OCI-LY3 (cell line): ENCODE data around the gene SNX4.
"Not testable (repeated sequence)": the region's sequence is repeated elsewhere in the genome, so short reads cannot be mapped to it uniquely, and the experiment has no call there.

Source experiments
- H2AFZ ChIP-seq: fragments of 200-600, 300-600 bp; shearing (Covaris generic); 2 replicates; pipeline ENCODE4 v1.6.0; 2014; ENCODE audit warnings: antibody characterized with exemption, low read depth, low read length
- H3K27ac ChIP-seq: fragments of 200-600, 300-600 bp; sonication (generic); 2 replicates; pipeline ENCODE4 v1.5.1; 2014; ENCODE audit warnings: mild to moderate bottlenecking, low read length, moderate library complexity, mixed read lengths
- H3K27me3 ChIP-seq: fragments of 200-600, 300-600 bp; sonication (generic); 2 replicates; pipeline ENCODE4 v1.6.1; 2014; ENCODE audit warnings: low read depth, low read length, mixed read lengths
- H3K36me3 ChIP-seq: fragments of 200-600, 300-600 bp; sonication (generic); replicated peaks from 2 replicates; pipeline ENCODE3; 2014; ENCODE audit warnings: low read depth, low read length, mixed read lengths
- H3K4me1 ChIP-seq: fragments of 300-600, 200-600 bp; sonication (generic); 2 replicates; pipeline ENCODE4 v1.6.1; 2014; ENCODE audit warnings: low read length, mixed read lengths
- H3K4me2 ChIP-seq: fragments of 200-600, 300-600 bp; sonication (generic); 2 replicates; pipeline ENCODE4 v1.6.1; 2014; ENCODE audit warnings: low read length, mixed read lengths
- H3K4me3 ChIP-seq: fragments of 300-600, 200-600 bp; sonication (generic); 2 replicates; pipeline ENCODE4 v1.5.1; 2014; ENCODE audit warnings: antibody characterized with exemption, mild to moderate bottlenecking, low read length, moderate library complexity
- H3K79me2 ChIP-seq: fragments of 300-600, 200-600 bp; shearing (Covaris generic); 2 replicates; pipeline ENCODE4 v1.6.1; 2014; ENCODE audit warnings: mild to moderate bottlenecking, low read length, mixed read lengths
- H3K9ac ChIP-seq: fragments of 300-600, 200-600 bp; shearing (Covaris generic); 2 replicates; pipeline ENCODE4 v1.6.0; 2014; ENCODE audit warnings: mild to moderate bottlenecking, low read length, moderate library complexity
- H3K9me3 ChIP-seq: fragments of 200-600, 300-600 bp; shearing (Covaris generic); 2 replicates; pipeline ENCODE4 v1.6.1; 2014; ENCODE audit warnings: low read length, mixed read lengths; ENCODE audit not compliant: insufficient read depth
- H4K20me1 ChIP-seq: fragments of 200-600, 300-600 bp; sonication (generic); 2 replicates; pipeline ENCODE4 v1.6.1; 2016; ENCODE audit warnings: low read length, mixed read lengths; ENCODE audit not compliant: insufficient read depth
- EZH2phosphoT487 ChIP-seq: fragments of 200-600 bp; shearing (Covaris generic); IDR thresholded peaks from 2 replicates; pipeline ENCODE4 v1.6.1; 2018; ENCODE audit warnings: antibody characterized with exemption, mixed run types, low read depth
- TF ChIP-seq, protein P1 (sequence below): fragments of 200-600, 300-600 bp; sonication (generic); IDR thresholded peaks from 2 replicates; pipeline ENCODE4 v1.5.1; 2014; ENCODE audit warnings: antibody characterized with exemption, low read length, low read depth

SNX4 gene

DNA sequence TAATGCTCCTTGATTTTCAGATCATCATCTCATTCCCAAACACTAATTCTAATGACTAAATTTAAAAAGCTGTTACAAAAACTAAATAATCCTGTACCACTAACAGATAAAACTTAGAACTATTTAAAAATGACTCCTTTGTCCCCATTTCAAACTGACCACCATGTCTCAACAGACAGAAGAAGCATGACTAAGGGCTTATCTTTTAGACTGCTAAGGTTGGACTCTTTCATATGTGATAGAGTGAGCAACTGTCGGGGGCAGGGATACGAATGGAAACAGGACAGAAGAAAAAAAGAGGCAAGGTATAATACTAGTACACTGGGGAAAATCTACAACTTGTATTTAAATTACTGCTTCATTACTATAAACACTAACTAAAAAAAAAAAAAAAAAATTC is 23.3 kb downstream of the SNX4 start:
- no peak overlapping the region for H2AFZ ChIP-seq
- no peaks in the 10 kb centered on the region for H3K79me2 ChIP-seq
- no peak for TF ChIP-seq EZH2phosphoT487
- TF ChIP-seq, protein P1, sequence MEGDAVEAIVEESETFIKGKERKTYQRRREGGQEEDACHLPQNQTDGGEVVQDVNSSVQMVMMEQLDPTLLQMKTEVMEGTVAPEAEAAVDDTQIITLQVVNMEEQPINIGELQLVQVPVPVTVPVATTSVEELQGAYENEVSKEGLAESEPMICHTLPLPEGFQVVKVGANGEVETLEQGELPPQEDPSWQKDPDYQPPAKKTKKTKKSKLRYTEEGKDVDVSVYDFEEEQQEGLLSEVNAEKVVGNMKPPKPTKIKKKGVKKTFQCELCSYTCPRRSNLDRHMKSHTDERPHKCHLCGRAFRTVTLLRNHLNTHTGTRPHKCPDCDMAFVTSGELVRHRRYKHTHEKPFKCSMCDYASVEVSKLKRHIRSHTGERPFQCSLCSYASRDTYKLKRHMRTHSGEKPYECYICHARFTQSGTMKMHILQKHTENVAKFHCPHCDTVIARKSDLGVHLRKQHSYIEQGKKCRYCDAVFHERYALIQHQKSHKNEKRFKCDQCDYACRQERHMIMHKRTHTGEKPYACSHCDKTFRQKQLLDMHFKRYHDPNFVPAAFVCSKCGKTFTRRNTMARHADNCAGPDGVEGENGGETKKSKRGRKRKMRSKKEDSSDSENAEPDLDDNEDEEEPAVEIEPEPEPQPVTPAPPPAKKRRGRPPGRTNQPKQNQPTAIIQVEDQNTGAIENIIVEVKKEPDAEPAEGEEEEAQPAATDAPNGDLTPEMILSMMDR = no peak
- no peak overlapping the region for H3K4me2 ChIP-seq
- H3K27me3 ChIP-seq = no peaks in the 10 kb centered on the region
- no peak overlapping the region for H3K9ac ChIP-seq
- no peaks in the 10 kb centered on the region for H3K9me3 ChIP-seq
- H4K20me1 ChIP-seq = no peaks in the 10 kb centered on the region; the same call in 1 of the 2 replicates
- H3K36me3 ChIP-seq = peaks cover 26% of the 10 kb centered on the region
- no peak overlapping the region for H3K4me3 ChIP-seq
- peaks cover under 1% of the 10 kb centered on the region for H3K4me1 ChIP-seq
- no peak overlapping the region for H3K27ac ChIP-seq

DNA sequence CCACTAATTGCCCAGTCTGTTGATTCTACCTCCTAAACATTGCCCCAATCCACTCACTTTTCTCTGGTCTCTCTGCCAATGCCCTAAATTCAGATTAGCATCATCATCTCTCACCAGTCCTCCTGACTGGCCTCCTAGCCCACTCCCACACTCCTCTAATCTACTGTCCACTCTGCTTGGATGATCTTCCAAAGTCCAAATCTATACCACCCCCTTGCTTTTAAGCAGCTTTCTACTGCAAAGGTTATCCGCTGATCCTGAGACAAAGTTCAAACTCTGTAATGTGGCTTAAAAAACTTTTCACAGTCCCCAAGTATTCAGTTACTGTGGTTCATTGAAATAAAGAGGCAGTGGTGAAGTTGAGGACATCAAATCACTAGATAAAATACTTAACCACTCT is 37.6 kb downstream of the SNX4 start:
- Histone ChIP-seq H2AFZ (no peak overlapping the region), H3K36me3 (peaks cover 13% of the 10 kb centered on the region), H3K27me3 (no peaks in the 10 kb centered on the region), H4K20me1 (no peaks in the 10 kb centered on the region), H3K4me1 (no peaks in the 10 kb centered on the region), H3K4me3 (no peak overlapping the region), H3K27ac (no peak overlapping the region), H3K9ac (no peak overlapping the region), H3K4me2 (no peak overlapping the region), H3K79me2 (no peaks in the 10 kb centered on the region), H3K9me3 (no peaks in the 10 kb centered on the region)
- TF ChIP-seq, protein P1 = no peak
- no peak for TF ChIP-seq EZH2phosphoT487

DNA sequence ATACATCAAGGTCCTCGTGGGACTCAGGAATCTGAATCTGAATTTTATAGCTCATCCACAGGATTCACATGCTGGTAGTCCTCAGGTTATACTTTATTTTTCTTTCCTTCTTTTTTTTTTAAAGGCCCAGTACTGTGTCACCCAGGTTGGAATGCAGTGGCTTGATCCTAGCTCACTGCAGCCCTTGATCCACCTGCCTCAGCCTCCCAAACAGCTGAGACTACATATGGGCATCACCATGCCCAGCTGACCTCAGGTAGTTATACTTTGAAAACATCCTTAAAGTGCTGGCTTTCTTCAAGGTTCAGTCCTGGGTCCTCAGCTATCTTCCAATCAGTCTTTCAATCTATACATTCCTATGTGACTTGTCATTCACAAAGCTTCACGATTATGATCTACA is 38.2 kb downstream of the SNX4 start:
- no peaks in the 10 kb centered on the region for H3K27me3 ChIP-seq
- TF ChIP-seq, protein P1 = no peak
- TF ChIP-seq EZH2phosphoT487 = no peak
- no peak overlapping the region for H3K4me3 ChIP-seq
- H3K36me3 ChIP-seq = peaks cover 13% of the 10 kb centered on the region
- H3K27ac ChIP-seq = no peak overlapping the region
- H2AFZ ChIP-seq = no peak overlapping the region
- no peaks in the 10 kb centered on the region for H3K79me2 ChIP-seq
- no peak overlapping the region for H3K9ac ChIP-seq
- H4K20me1 ChIP-seq = no peaks in the 10 kb centered on the region
- H3K9me3 ChIP-seq = no peaks in the 10 kb centered on the region
- H3K4me1 ChIP-seq = no peaks in the 10 kb centered on the region
- no peak overlapping the region for H3K4me2 ChIP-seq

DNA sequence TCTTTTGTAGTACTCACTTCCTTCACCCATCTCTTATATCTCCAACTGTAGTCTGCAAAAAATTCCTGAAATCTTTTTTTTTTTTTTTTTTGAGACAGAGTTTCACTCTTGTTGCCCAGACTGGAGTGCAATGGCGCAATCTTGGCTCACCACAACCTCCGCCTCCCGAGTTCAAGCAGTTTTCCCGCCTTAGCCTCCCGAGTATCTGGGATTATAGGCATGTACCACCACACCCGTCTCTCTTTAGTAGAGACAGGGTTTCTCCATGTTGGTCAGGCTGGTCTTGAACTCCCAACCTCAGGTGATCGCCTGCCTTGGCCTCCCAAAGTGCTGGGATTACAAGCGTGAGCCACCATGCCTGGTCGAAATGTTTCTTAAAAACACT is 38.6 kb downstream of the SNX4 start:
- not testable (repeated sequence) for H3K9me3 ChIP-seq, H4K20me1 ChIP-seq, H3K4me1 ChIP-seq, H3K9ac ChIP-seq, H3K79me2 ChIP-seq, H3K4me3 ChIP-seq, H3K27ac ChIP-seq, H3K27me3 ChIP-seq, H2AFZ ChIP-seq, H3K4me2 ChIP-seq
- H3K36me3 ChIP-seq = peaks cover 13% of the 10 kb centered on the region
